IPS-15b (cell line): ENCODE data around the gene JAG1.

ENCODE experiments used
- H3K27me3 ChIP-seq: one replicate; pipeline ENCODE4 v1.6.1; 2013; ENCODE audit warnings: low read length; ENCODE audit not compliant: control insufficient read depth, insufficient read depth
- H3K36me3 ChIP-seq: one replicate; pipeline ENCODE4 v1.6.1; 2013; ENCODE audit warnings: low read length; ENCODE audit not compliant: control insufficient read depth, insufficient read depth
- H3K4me1 ChIP-seq: one replicate; pipeline ENCODE4 v1.6.1; 2013; ENCODE audit warnings: mild to moderate bottlenecking, low read length; ENCODE audit not compliant: control insufficient read depth, insufficient read depth
- H3K4me3 ChIP-seq: one replicate; pipeline ENCODE4 v1.5.1; 2013; ENCODE audit warnings: low read depth, low read length
- H3K9ac ChIP-seq: one replicate; pipeline ENCODE4 v1.6.1; 2013; ENCODE audit warnings: low read depth, mild to moderate bottlenecking, low read length
- H3K9me3 ChIP-seq: one replicate; pipeline ENCODE4 v1.6.1; 2013; ENCODE audit warnings: mild to moderate bottlenecking, low read length; ENCODE audit not compliant: control insufficient read depth, insufficient read depth

The JAG1 gene

GRCh38 chr20:10710991-10711775 lies 37.4 kb upstream of the JAG1 start:
- Histone ChIP-seq H3K27me3 (no peaks in the 10 kb centered on the region), H3K36me3 (no peaks in the 10 kb centered on the region), H3K4me1 (peaks cover 10% of the 10 kb centered on the region), H3K9me3 (no peaks in the 10 kb centered on the region), H3K4me3 (no peak overlapping the region), H3K9ac (no peak overlapping the region)

DNA sequence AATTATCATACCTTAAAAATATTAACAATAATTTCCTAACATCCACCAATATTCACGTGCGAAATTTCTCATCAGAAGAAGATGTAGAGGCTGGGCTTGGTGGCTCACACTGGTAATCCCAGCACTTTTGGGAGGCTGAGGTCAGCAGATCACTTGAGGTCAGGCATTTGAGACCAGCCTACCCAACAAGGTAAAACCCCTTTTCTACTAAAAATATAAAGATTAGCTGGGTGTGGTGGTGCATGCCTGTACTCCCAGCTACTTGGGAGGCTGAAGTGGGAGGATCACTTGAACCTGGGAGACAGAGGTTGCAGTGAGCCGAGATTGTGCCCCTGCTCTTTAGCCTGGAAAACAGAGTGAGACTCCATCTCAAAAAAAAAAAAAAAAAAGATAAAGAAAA lies 36.1 kb upstream of the JAG1 start:
- no peak overlapping the region for H3K9ac ChIP-seq
- no peak overlapping the region for H3K4me3 ChIP-seq
- no peaks in the 10 kb centered on the region for H3K27me3 ChIP-seq
- no peaks in the 10 kb centered on the region for H3K36me3 ChIP-seq
- peaks cover 4% of the 10 kb centered on the region for H3K4me1 ChIP-seq
- no peaks in the 10 kb centered on the region for H3K9me3 ChIP-seq

DNA sequence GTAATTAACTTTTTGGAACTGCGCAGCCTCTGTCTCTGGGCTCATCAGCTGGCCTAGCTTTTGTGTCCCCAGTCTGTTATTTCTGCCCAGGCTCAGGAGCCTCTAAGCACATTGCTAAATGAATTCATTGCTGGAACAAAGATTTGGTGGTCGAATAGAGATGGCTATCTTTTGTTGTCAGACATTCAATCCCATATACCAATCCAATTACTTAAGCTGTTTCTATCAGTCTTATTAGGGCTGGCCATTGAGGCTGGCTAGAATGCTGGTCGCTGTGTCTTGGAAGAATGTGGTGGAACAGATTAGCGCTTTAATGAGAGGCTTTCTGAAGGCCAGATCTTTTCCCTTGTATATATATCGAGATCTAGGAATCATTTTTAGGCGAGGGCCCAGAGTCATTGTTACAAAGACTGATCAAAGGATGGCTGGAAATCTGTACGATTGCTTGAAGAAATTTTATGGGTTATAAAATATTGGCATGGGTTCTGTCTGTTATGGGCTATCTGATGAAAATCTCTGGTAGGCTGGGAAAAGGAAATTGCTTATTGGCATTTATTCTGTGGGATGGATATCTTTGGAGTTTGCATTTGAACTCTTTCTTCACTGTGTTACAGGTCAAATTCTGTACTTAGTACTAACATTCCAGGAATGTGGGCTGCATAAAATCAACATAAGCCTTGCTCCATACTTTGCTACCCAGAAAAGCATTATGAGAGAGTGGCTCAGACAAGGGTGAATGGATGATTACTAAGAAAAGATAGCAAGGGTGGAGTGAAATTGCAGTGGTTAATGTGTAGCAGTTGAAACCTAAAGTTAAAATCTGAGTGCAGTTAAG lies 34.8 kb upstream of the JAG1 start:
- no peaks in the 10 kb centered on the region for H3K9me3 ChIP-seq
- no peaks in the 10 kb centered on the region for H3K36me3 ChIP-seq
- no peaks in the 10 kb centered on the region for H3K27me3 ChIP-seq
- no peak overlapping the region for H3K9ac ChIP-seq
- no peaks in the 10 kb centered on the region for H3K4me1 ChIP-seq
- no peak overlapping the region for H3K4me3 ChIP-seq

- H3K9ac ChIP-seq: no peak overlapping the region
- no peaks in the 10 kb centered on the region for H3K9me3 ChIP-seq
- H3K27me3 ChIP-seq: no peaks in the 10 kb centered on the region
Observed at GRCh38 chr20:10707791-10708190, 34.0 kb upstream of the JAG1 start.

DNA sequence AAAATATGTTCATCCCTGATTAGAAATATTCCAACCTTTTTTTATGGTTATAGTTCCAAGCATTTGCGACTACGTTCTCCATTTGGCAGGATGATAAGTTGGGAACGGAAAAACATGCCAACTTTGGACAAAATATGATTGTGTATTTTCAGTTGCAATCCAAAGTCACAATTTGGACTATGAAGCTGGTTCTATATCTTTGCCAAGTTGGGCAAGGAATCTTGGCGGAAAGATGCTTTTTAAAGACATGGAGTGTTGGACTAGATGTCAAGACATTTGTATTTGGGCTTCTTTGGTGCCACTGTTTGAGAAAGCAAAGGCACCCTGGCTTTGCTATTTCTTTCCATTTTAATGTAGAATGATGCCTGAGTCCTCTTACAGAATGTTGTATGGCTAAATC lies 33.3 kb upstream of the JAG1 start:
- Histone ChIP-seq H3K27me3 (no peaks in the 10 kb centered on the region), H3K9ac (no peak overlapping the region), H3K4me3 (no peak overlapping the region), H3K36me3 (no peaks in the 10 kb centered on the region), H3K4me1 (no peaks in the 10 kb centered on the region), H3K9me3 (no peaks in the 10 kb centered on the region)

More at GRCh38 chr20:10707791-10708190, 34.0 kb upstream of the JAG1 start:
- no peaks in the 10 kb centered on the region for H3K4me1 ChIP-seq
- H3K4me3 ChIP-seq: no peak overlapping the region
- H3K36me3 ChIP-seq: no peaks in the 10 kb centered on the region

DNA sequence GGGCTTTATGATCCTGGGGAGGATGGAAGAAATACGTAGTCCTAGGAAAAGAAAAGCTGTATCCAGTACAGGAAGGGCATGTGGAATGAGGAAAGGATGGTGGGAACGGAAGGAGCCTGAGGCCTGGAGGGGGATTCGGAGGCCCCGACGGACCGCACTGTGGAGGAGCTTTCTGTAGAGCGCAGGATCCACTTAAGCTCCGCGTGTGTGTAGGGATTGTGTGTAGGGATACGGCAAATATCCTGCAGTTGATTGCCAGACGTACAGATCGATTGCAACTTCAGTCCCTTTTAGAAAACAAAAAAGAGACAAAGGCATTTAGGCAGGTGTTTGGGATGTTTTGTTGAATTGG lies 32.6 kb upstream of the JAG1 start:
- Histone ChIP-seq H3K27me3 (no peaks in the 10 kb centered on the region), H3K4me1 (no peaks in the 10 kb centered on the region), H3K4me3 (no peak overlapping the region), H3K9ac (no peak overlapping the region), H3K9me3 (no peaks in the 10 kb centered on the region), H3K36me3 (no peaks in the 10 kb centered on the region)

- H3K4me3 ChIP-seq: no peak overlapping the region
- no peaks in the 10 kb centered on the region for H3K36me3 ChIP-seq
- no peaks in the 10 kb centered on the region for H3K9me3 ChIP-seq
- no peaks in the 10 kb centered on the region for H3K27me3 ChIP-seq
- H3K4me1 ChIP-seq: no peaks in the 10 kb centered on the region
- no peak overlapping the region for H3K9ac ChIP-seq
Observed at GRCh38 chr20:10705801-10706459, 32.1 kb upstream of the JAG1 start.

DNA sequence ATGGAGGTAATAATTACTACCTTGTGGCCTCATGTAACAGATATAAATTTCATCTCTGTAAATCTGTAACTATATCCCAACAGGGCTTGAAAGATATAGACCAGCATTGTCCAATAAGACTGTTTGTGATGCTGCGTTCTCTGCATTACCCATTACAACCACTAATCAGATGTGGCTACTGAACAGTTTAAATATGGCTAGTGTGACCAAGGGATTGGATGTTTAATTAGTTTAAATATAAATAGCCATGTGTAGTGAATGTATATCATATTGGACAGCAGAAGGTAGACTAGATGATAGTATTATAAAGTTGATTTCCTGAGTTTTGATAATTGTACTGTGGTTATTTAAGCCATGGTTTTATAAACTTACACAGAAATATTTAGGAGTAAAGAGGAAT lies 27.8 kb upstream of the JAG1 start:
- no peaks in the 10 kb centered on the region for H3K9me3 ChIP-seq
- no peaks in the 10 kb centered on the region for H3K27me3 ChIP-seq
- no peaks in the 10 kb centered on the region for H3K4me1 ChIP-seq
- H3K9ac ChIP-seq: no peak overlapping the region
- no peak overlapping the region for H3K4me3 ChIP-seq
- no peaks in the 10 kb centered on the region for H3K36me3 ChIP-seq

- Histone ChIP-seq H3K4me1 (no peaks in the 10 kb centered on the region), H3K27me3 (no peaks in the 10 kb centered on the region), H3K4me3 (no peak overlapping the region), H3K36me3 (no peaks in the 10 kb centered on the region), H3K9ac (no peak overlapping the region), H3K9me3 (no peaks in the 10 kb centered on the region)
Observed at GRCh38 chr20:10699941-10700340, 26.1 kb upstream of the JAG1 start.

GRCh38 chr20:10699489-10699888 lies 25.7 kb upstream of the JAG1 start:
- Histone ChIP-seq H3K4me1 (no peaks in the 10 kb centered on the region), H3K36me3 (no peaks in the 10 kb centered on the region), H3K9ac (no peak overlapping the region), H3K4me3 (no peak overlapping the region), H3K27me3 (no peaks in the 10 kb centered on the region), H3K9me3 (no peaks in the 10 kb centered on the region)

DNA sequence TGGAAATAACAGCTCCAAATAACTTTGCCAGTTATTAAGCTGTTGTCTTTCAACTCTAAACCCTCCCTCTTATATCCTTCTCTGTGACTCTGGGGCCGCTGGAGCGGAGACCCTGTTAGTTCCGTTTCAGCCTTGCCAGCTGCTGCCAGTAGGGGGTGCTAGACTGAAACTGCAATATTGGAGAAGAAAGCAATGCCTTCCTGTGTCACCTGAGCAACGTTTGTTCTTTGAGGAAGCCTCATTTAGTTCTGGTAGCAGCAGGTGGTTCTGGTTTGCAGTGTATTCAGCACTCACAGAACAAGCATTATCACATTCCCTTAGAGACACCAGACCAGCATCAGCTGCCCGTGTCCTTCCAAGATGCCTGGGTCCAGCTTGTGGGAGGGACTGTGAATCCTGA lies 22.9 kb upstream of the JAG1 start:
- Histone ChIP-seq H3K9ac (no peak overlapping the region), H3K36me3 (no peaks in the 10 kb centered on the region), H3K9me3 (no peaks in the 10 kb centered on the region), H3K27me3 (no peaks in the 10 kb centered on the region), H3K4me1 (no peaks in the 10 kb centered on the region), H3K4me3 (no peak overlapping the region)
